ENCODE results near the gene MAP1LC3B.
A peak's percentile ranks its signal among the peaks of the same experiment; 100 is the strongest.

Gene MAP1LC3B

DNA sequence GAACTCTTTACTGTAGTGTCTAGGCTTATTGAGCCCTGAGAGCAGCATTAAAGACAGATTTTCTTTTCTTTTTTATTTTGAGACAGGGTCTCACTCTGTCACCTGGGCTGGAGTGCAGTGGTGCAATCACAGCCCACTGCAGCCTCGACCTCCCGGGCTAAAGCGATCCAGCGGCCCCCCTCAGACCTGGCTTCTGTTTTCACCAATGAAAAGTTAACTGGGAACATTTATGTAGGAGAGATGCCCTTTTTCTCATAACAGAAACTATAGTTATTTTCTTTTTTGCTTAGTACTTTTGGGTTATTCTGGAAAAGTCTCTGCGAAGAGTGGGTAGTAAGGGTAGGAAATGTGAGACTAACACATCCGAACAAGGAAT lies 1.5 kb downstream of the MAP1LC3B start:
- H4K20me1 ChIP-seq (ENCODE audit: insufficient read depth, low read length, poor library complexity, severe bottlenecking), result peaks cover 42% of the 10 kb centered on the region
- H3K9me2 ChIP-seq (replicated peaks; ENCODE audit: low read depth, low read length), result no peaks in the 10 kb centered on the region
- H3K27me3 ChIP-seq (ENCODE audit: insufficient read depth, low read length, poor library complexity, severe bottlenecking), result no peaks in the 10 kb centered on the region
- TF ChIP-seq CTCF (conservative IDR thresholded peaks at IDR 0.05; ENCODE audit: low read length), result no peak
- no peak for TF ChIP-seq EZH2phosphoT487 (IDR thresholded peaks at IDR 0.05; ENCODE audit: borderline replicate concordance)
- H3K36me3 ChIP-seq (ENCODE audit: insufficient read depth, low read length), result peaks cover under 1% of the 10 kb centered on the region; the same call in 1 of the 2 replicates
- H3K9me3 ChIP-seq (ENCODE audit: insufficient read depth, low read depth, low read length), result no peaks in the 10 kb centered on the region
- H3K9ac ChIP-seq (ENCODE audit: low read depth, low read length, poor library complexity, severe bottlenecking), result peak overlapping the region; percentile 76
- H3K79me2 ChIP-seq (ENCODE audit: insufficient read depth, low read length), result peaks cover 54% of the 10 kb centered on the region
- H3K4me1 ChIP-seq (ENCODE audit: insufficient read depth, low read length, poor library complexity, severe bottlenecking), result peaks cover 42% of the 10 kb centered on the region
- no peaks in the 10 kb centered on the region; the same call in 1 of the 2 replicates for H3F3A ChIP-seq (ENCODE audit: low read depth)
- no peak overlapping the region for H2AFZ ChIP-seq (ENCODE audit: low read length)
- H3K4me2 ChIP-seq (ENCODE audit: low read depth, low read length, poor library complexity, severe bottlenecking), result peak overlapping the region; percentile 95
- H3K4me3 ChIP-seq (ENCODE audit: low read length, poor library complexity, severe bottlenecking), result peak overlapping the region; percentile 80

GRCh38 chr16:87395181-87395842 lies 3.2 kb downstream of the MAP1LC3B start:
- Histone ChIP-seq H3K4me1 (ENCODE audit: insufficient read depth, low read length, poor library complexity, severe bottlenecking) (peaks cover 31% of the 10 kb centered on the region), H3K9ac (ENCODE audit: low read depth, low read length, poor library complexity, severe bottlenecking) (peak overlapping the region; percentile 12), H3K9me2 (replicated peaks; ENCODE audit: low read depth, low read length) (no peaks in the 10 kb centered on the region), H3K27me3 (ENCODE audit: insufficient read depth, low read length, poor library complexity, severe bottlenecking) (no peaks in the 10 kb centered on the region), H3K4me2 (ENCODE audit: low read depth, low read length, poor library complexity, severe bottlenecking) (peak overlapping the region; percentile 95), H3K9me3 (ENCODE audit: insufficient read depth, low read depth, low read length) (no peaks in the 10 kb centered on the region), H3F3A (ENCODE audit: low read depth) (no peaks in the 10 kb centered on the region), H4K20me1 (ENCODE audit: insufficient read depth, low read length, poor library complexity, severe bottlenecking) (peaks cover 42% of the 10 kb centered on the region), H3K36me3 (ENCODE audit: insufficient read depth, low read length) (peaks cover 10% of the 10 kb centered on the region; the same call in 1 of the 2 replicates), H3K4me3 (ENCODE audit: low read length, poor library complexity, severe bottlenecking) (peak overlapping the region; percentile 80), H3K79me2 (ENCODE audit: insufficient read depth, low read length) (peaks cover 59% of the 10 kb centered on the region), H2AFZ (ENCODE audit: low read length) (no peak overlapping the region)
- no peak for TF ChIP-seq EZH2phosphoT487 (IDR thresholded peaks at IDR 0.05; ENCODE audit: borderline replicate concordance)
- no peak for TF ChIP-seq CTCF (conservative IDR thresholded peaks at IDR 0.05; ENCODE audit: low read length)

- Histone ChIP-seq H3K4me2 (ENCODE audit: low read depth, low read length, poor library complexity, severe bottlenecking) (no peak overlapping the region), H3K79me2 (ENCODE audit: insufficient read depth, low read length) (no peaks in the 10 kb centered on the region), H3K36me3 (ENCODE audit: insufficient read depth, low read length) (peaks cover 34% of the 10 kb centered on the region; the same call in 1 of the 2 replicates), H3K4me3 (ENCODE audit: low read length, poor library complexity, severe bottlenecking) (no peak overlapping the region), H3K9me3 (ENCODE audit: insufficient read depth, low read depth, low read length) (no peaks in the 10 kb centered on the region), H3K27me3 (ENCODE audit: insufficient read depth, low read length, poor library complexity, severe bottlenecking) (no peaks in the 10 kb centered on the region), H4K20me1 (ENCODE audit: insufficient read depth, low read length, poor library complexity, severe bottlenecking) (no peaks in the 10 kb centered on the region), H3K4me1 (ENCODE audit: insufficient read depth, low read length, poor library complexity, severe bottlenecking) (no peaks in the 10 kb centered on the region), H3K9ac (ENCODE audit: low read depth, low read length, poor library complexity, severe bottlenecking) (no peak overlapping the region), H3F3A (ENCODE audit: low read depth) (no peaks in the 10 kb centered on the region), H3K9me2 (replicated peaks; ENCODE audit: low read depth, low read length) (no peaks in the 10 kb centered on the region), H2AFZ (ENCODE audit: low read length) (no peak overlapping the region)
- TF ChIP-seq EZH2phosphoT487 (IDR thresholded peaks at IDR 0.05; ENCODE audit: borderline replicate concordance) (no peak), CTCF (conservative IDR thresholded peaks at IDR 0.05; ENCODE audit: low read length) (no peak)
Observed at GRCh38 chr16:87404764-87405625, 12.9 kb downstream of the MAP1LC3B start.

Data from Loucy (cell line).